ENCODE measurements around the gene HCRTR2. TPM values are rescaled to one million over a fixed set of nuclear protein-coding genes. Genes with fewer than 3 reads are reported as not detected.

HCRTR2 gene
- total and polyA plus RNA-seq, 2 of the 8 experiments (the other 6 are each of a cell fraction or from before 2014, with no cell fraction given) = 0.19 to 0.23 TPM

- TF ChIP-seq, protein P1, sequence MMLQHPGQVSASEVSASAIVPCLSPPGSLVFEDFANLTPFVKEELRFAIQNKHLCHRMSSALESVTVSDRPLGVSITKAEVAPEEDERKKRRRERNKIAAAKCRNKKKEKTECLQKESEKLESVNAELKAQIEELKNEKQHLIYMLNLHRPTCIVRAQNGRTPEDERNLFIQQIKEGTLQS (IDR thresholded peaks at IDR 0.05; ENCODE audit: insufficient read depth, low read depth, low read length) = no peak
- TF ChIP-seq TAF7 (optimal IDR thresholded peaks at IDR 0.05; ENCODE audit: borderline replicate concordance, low read depth, low read length) = no peak
Measured at GRCh38 chr6:55286824-55287223, 112.5 kb downstream of the HCRTR2 start (continued).

Data from H1 (cell line).